Caki2 (cell line): ENCODE results near the gene VEZT. TPM values are rescaled to one million over a fixed set of nuclear protein-coding genes. Genes with fewer than 3 reads are reported as not detected.
A peak's percentile ranks its signal among the peaks of the same experiment; 100 is the strongest.
"Not testable (repeated sequence)": the region's sequence is repeated elsewhere in the genome, so short reads cannot be mapped to it uniquely, and the experiment has no call there.

Source experiments
- DNase-seq: peaks from one replicate; pipeline ENCODE4 v3.0.0-alpha.2; 2015; ENCODE audit warnings: low read depth
- in situ Hi-C: cut with HindIII; loops from 2 replicates; pipeline ENCODE4 v1.10.0; 2016; ENCODE audit warnings: low sequenced_read_pairs, low pct_unique_long_range_greater_than_20kb, mixed read lengths
- total RNA-seq: library from RNA; depleted of rRNA; stranded (reverse); fragments of >200 nt; shearing (Covaris generic); gene quantifications from 2 replicates; pipeline ENCODE4 v1.2.3, GENCODE V29; 2014; ENCODE audit warnings: low replicate concordance

The VEZT gene
- total RNA-seq, 1 experiment from 2014 or later = 26.0 TPM

DNA sequence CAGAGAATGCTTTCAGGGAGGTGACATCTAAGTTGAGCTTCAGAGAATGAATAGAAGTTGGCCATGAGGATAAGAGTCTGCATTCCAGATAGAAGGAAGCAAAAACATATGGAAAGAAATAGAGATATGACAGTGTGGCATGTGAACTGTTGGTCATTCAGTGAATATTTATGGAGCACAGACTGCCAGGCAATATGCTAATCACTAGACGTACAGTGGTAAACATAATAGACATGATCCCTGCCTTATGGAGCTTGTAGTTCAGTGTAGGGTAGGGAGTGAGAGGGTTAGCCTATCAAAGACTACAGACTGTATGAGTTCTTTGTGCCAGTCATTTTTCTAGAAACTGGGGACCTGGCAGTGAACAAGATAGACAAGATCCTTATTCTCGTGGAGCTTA is 53.9 kb downstream of the VEZT start:
- DNase-seq = no peak
- in situ Hi-C loops = no loop called here

DNA sequence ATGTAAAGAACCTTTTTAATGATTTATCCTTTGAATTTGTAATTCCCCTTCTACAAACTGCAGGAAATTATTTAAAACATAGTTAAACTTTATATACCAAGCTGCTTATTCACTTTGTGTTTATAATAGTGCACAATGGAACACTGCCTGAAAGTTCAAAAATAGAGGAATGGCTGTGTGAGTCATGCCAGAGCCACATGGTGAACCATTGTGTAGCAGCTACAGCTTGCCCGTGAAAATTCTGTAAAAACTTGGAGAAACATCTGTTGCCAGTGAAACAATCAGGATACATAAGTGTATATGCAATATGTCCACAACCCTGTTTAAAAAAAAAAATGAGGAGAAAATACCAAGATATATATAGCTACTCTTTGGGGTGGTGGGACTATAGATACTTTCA is 59.5 kb downstream of the VEZT start:
- peak; percentile 10 for DNase-seq
- in situ Hi-C loops = no loop called here

DNA sequence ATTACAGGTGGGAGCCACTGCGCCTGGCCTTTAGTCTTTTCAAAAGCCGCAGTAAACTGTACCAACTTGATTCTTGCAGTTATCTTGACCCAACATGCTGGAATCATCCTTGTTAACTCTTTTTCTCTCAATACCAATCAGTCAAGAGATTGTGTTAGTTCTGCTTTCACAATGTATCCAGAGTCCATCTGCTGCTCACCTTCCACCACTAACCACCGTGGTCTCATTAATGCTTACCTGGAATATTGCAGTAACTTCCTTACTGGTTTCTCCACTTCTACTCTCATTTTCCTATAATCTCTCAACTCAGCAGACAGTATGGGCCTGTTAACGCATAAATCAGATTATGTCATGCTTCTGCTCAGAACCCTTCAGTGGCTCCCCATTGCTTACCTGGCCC is 62.2 kb downstream of the VEZT start:
- in situ Hi-C loops = no loop called here
- no peak for DNase-seq

DNA sequence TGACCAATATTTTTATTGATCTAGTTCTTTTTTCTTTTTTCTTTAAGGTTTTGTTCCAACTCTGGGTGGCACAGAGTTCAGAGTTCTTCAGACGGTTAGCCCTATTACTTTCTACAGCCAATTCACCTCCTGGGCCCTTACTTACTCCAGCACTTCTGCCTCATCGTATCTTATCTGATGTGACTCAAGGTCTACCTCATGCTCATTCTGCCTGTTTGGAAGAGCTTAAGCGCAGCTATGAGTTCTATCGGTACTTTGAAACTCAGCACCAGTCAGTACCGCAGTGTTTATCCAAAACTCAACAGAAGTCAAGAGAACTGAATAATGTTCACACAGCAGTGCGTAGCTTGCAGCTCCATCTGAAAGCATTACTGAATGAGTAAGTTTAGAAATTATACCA is 64.7 kb downstream of the VEZT start:
- no peak for DNase-seq
- in situ Hi-C loops = no loop called here

DNA sequence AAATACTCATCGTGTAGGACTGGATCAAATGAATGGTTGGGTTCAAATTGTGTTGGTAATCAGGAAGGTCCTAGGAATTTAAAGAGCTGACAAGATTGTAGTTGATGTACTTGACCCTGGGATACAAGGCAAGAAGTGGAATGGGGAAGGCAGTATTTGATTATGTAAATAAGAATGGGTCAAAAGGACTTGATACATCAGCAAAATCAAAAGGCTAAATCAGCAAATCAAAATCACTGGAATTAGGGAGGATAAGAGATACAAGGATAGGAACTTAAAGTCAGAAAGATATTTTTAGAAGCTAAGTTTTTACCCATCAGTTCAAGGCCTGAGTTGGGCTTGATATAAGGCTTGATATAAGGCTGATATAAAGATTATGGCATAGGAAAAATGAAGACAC is 65.8 kb downstream of the VEZT start:
- DNase-seq = no peak
- in situ Hi-C loops = no loop called here

DNA sequence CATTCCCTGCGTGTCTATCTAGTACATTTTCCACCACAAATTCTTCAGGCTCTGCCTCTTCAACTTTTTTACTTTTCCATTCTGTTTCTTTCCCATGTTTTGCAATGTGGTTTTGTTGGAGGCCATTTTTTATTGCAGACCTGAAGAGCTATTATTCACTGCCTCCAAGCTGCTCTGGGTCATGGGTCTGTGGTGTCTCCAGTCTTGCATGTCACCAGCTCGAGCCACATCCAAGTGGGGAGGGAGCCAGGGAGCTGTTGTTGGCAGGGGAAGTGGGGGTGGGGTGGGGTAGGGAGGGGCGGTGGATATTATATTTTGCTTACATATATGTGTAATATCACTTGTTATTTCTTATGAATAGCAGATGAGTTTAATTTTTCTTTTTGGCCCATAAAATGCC is 69.1 kb downstream of the VEZT start:
- in situ Hi-C loops = no loop called here
- peak; percentile 8 for DNase-seq

DNA sequence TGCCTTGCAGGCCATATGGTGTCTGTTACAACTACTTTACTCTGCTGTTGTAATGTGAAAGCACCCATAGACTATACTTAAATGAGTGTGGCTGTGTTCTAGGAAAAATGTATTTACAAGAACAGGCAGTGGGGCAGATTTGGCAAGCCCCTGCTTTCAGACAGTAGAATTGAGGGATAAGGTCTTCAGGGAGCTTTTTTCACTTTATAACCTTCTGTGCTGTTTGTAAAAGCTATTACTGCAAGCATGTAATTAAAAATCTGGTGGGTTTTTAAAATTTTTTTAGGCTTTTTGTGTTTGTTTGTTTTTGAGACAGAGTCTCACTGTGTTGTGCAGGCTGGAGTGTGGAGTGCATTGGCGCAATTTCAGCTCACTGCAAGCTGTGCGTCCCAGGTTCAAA is 73.9 kb downstream of the VEZT start:
- DNase-seq = no peak
- in situ Hi-C loops = no loop called here

DNA sequence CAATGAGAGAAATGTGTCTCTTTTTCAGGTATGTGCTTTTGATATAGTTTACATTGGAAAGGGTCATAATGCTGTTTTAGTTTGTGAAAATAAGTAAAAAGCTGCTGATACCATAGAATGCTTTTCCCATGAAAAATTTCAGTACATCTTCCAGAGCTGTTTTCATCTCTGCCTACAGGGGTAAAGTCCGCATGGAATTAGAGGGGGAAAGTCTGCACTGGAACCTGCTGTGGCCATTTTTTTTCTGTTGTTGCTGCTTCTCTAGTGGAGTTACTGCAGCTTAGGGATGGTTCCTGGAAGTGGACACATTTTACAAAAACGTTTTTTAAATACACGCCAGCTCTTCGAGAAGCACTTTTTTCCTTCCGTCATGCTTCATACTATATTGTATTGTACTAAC is 81.3 kb downstream of the VEZT start:
- in situ Hi-C loops = no loop called here
- DNase-seq = no peak

DNA sequence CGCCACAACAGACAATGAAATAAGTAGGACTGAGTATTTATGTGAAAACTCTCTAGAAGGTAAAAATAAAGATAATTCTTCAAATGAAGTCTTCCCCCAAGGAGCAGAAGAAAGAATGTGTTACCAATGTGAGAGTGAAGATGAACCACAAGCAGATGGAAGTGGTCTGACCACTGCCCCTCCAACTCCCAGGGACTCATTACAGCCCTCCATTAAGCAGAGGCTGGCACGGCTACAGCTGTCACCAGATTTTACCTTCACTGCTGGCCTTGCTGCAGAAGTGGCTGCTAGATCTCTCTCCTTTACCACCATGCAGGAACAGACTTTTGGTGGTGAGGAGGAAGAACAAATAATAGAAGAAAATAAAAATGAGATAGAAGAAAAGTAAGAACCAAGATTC is 82.7 kb downstream of the VEZT start:
- DNase-seq = no peak
- in situ Hi-C loops = no loop called here

DNA sequence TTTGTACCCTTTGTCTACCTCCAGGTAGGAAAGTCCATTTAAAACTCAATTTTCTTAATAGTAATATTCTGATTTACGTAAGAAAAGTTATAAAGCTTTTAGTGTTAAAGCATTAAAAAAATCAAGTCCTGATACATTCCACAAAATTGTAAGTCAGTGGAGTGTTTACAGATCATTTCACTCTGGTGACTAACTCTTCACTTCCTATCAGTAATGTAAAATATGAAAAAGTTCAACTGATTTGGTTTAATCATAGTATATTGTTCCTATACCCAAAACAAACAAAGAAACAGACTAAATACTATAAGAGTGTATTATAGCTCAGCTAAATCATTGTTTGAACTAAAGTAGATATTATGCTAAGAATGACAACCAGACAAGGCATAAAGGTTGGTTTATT is 85.9 kb downstream of the VEZT start:
- in situ Hi-C loops = no loop called here
- no peak for DNase-seq

DNA sequence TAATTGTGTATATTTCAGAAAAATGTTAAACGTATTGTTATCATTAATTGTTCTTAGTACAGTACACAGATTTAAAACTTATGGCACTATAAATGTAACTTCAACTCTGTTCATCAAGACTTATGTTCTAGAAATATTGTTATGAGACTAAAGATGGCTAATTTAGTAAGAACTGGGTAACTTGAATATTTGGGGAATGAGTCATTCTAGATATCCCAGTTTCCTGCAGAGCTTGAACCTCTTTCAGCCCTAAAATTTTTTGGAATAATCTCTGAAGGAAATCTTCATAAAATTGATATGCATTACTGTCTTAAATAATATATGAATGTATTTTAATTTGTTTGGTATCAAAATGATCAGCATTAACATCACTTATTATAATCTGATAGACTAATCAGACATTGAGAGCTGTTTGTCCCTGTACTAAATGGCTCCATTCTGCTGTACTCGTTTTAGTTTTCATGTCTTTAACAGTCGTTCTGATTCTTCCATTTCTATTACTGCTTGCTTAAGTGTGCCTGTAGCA is 87.1 kb downstream of the VEZT start:
- no peak for DNase-seq
- in situ Hi-C loops = no loop called here

DNA sequence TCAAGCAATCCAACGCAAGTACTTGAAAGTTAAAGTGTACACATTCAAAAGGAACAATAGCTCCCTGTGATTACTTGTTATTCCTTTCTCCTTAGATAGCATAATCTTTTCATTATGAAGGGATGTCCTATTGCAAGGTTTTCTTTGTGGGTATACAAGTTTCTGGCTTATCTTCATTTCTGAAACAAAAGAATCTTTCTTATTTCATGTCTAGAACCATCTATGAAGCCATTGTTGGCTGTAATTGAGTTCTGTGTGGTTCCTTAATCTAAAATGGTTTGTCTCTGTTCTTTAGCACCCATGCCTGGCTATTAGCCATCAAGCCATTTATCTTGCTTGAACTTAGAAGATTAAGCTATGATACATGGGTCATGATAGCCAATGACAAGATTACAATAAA is 95.0 kb downstream of the VEZT start:
- in situ Hi-C loops = no loop called here
- DNase-seq = no peak

DNA sequence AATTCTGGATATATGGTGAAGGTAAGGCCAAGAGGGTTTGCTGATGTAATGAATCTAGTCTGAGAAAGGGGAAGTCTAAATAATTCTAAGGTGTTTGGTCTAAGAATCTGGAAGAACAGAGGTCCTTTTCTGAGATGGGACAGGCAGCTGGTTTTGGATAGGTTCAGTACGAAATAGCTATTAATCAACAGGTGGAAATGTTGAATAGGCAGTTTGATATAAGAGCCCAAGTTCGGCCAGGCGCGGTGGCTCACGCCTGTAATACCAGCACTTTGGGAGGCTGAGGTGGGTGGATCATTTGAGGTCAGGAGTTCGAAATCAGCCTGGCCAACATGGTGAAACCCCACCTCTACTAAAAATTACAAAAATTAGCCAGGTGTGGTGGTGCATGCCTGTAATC is 97.1 kb downstream of the VEZT start:
- in situ Hi-C loops, DNase-seq: not testable (repeated sequence)

DNA sequence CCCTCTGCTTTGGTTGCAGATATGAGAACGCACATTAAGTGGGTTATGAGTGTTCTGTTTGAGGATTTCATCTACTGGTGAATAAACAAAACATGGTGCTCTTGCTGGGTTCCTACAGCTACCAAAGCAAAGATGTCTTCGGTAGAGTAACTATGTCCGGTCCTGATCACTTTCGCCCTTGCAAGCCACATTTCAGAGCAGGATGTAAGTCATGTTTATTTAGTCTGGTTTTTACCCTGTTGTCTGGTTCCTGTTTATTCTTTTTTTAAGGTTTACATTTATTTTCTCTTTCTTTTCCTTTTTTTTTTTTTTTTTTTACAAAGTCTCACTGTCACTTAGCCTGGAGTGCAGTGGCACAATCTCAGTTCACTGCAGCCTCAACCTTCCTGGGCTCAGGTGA is 99.2 kb downstream of the VEZT start:
- no peak for DNase-seq
- in situ Hi-C loops = no loop called here

DNA sequence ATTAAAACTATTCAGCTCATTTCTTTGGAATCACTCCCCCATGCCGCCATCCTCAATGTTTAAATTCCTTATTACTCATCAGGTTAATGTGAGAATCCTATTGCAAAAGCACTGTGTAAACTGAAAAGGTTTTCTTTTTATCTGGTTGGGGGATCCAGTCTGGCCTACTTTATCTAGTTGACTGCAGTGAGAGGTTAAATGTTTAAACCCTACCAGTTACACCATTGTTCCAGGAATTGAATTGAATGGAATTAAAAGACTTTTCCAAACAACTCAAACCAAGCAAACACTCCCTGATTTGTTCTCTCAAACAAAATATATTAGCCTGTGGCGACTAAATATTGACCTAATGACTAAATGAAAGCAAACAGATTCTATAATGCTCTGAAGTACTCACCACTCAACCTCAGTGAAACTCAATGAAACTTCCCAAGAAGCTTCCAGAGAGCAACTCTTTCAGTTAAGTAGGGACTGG is 100.5 kb downstream of the VEZT start:
- in situ Hi-C loops = no loop called here

DNA sequence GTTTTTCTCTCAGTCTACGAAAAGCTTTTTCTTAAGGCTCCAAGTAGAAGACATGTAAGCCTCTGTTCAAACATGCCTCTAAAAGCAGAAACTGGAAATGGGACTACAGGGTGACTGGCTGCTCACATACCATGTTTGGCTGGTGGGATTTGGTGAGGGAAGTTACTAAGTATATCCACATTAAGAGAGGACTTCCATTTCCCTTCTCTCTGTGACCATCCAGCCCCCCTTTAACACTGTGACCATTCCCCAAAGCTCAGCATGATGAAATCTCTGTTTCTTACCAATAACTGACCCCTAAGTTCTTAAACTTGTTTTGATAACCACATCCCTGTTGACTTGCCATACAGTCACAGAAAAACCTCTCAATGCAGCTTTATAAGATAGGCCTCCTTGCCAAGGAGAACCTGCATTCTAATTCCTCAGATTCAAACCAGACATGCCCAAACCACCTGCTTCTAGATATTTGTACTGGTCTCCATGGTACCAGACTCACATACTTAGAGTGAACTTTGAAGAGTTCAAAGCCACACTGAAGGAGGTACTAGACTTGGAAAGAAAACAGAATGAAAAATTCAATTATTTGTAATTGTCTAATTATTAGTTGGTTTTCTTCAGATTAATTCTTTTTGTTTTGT is 102.2 kb downstream of the VEZT start:
- no peak for DNase-seq

More for the DNA sequence above, 100.5 kb downstream of the VEZT start:
- peak; percentile 82 for DNase-seq

DNA sequence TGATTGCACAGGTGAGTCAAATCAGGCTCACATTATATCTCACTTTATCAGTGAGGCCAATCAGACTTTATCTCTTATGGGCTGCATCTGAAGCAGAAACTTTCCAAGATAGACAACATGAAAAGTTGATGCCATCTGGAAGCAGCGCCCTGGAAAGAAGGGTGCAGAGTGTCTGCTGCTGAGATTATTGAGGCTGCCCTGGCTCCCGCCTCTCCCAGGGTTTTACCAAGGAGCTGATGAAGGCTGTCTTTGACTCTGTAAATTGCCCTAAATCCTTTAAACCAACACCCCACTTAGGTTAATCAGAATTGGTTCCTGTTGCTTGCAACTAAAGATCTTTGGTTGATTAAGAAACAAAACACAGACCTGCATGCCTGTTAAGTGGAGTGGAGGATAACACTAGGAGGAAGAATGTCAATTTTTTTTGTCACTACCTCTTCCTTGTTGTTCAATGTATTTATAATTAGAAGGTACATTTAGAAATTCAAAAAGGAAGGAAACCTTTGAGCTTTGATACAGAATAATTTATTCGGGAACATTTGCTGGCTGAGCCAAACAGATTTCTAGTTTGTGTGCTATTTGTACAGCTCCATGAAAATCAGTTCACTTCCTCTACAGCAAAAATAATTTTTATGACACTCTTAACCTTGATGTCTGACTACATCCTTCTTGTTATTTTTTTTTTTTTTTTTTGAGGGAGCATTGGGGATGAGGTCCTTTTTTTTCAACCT is 104.1 kb downstream of the VEZT start:
- no peak for DNase-seq
- in situ Hi-C loops = no loop called here

More for the DNA sequence above, 102.2 kb downstream of the VEZT start:
- in situ Hi-C loops = no loop called here

DNA sequence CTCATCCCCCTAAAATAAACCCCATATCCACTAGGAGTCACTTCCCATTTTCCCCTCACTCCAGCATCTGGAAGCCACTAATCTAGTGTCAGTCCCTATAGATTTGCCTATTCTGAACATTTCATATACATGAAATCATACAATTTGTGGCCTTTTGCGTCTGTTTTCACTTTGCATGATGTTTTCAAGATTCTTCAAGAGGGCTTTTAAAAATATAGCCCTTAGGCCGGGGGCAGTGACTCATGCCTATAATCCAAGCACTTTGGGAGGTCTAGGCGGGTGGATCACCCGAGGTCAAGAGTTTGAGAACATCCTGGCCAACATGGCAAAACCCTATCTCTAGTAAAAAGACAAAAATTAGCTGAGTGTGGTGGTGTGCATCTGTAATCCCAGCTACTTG is 104.7 kb downstream of the VEZT start:
- no peak for DNase-seq
- in situ Hi-C loops = no loop called here

DNA sequence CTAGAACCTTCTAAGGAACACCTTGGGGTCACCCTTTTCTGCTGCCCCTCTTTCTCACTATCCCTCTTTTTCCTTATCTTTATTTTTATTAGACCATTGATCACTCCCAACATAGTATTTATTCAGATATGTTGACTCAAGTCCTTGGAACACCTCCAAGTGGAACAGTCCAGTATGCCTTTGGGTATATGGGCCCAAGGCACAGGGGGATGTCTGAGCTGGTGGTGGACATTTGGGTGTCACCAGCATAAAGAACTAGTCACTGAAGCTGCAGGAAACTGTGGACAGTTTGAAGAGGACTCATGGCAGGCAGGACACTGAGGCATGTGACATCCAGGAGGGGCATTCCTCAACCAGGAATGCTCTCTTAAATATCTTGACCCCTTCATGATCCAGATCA is 105.6 kb downstream of the VEZT start:
- in situ Hi-C loops = no loop called here

DNA sequence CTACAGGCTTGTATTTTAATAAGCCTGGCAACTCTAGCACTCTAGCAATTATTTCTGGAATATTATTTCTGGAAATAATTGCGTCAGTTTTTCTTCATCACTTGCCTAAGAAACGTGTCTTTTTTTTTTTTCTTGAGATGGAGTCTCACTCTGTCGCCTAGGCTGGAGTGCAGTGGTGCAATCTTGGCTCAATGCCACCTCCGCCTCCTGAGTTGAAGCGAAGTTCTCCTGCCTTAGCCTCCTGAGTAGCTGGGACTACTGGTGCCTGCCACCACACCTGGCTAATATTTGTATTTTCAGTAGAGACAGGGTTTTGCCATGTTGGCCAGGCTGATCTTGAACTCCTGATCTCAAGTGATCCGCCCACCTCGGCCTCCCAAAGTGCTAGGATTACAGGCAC is 106.6 kb downstream of the VEZT start:
- in situ Hi-C loops, DNase-seq: not testable (repeated sequence)

More for the DNA sequence above, 105.6 kb downstream of the VEZT start:
- no peak for DNase-seq
